Brain microvascular endothelial cell (primary cell): Measurements from ENCODE around the gene MCC.

Source experiments
- DNase-seq: peaks from one replicate; pipeline ENCODE4 v3.0.0-alpha.2; 2020
- H3K27ac ChIP-seq: fragments of 250-450 bp; sonication (Bioruptor Pico); 2 replicates; pipeline ENCODE4 v1.5.1; 2020; ENCODE audit warnings: mild to moderate bottlenecking, moderate library complexity
- H3K27me3 ChIP-seq: fragments of 250-450 bp; sonication (Bioruptor Pico); replicated peaks from 2 replicates; pipeline ENCODE4 v1.5.1; 2020; ENCODE audit warnings: mild to moderate bottlenecking
- H3K36me3 ChIP-seq: fragments of 250-450 bp; sonication (Bioruptor Pico); replicated peaks from 2 replicates; pipeline ENCODE4 v1.5.1; 2020; ENCODE audit warnings: mild to moderate bottlenecking
- H3K4me3 ChIP-seq: 2 replicates; pipeline ENCODE4 v1.5.1; 2011; ENCODE audit warnings: low read depth, mild to moderate bottlenecking, control low read depth, low read length, moderate library complexity
- CTCF ChIP-seq: IDR thresholded peaks from 2 replicates; pipeline ENCODE4 v1.5.1; 2011; ENCODE audit warnings: low read depth, mild to moderate bottlenecking, moderate library complexity, low read length, control low read depth, inconsistent platforms; ENCODE audit errors: missing control alignments
- in situ Hi-C: cut with HindIII; loops from 2 replicates; pipeline ENCODE4 v1.10.0; 2017; ENCODE audit warnings: low sequenced_read_pairs, low pct_ligation_motif_present

Gene MCC

GRCh38 chr5:113450462-113450861, 37.8 kb downstream of the MCC start:
- H3K36me3 ChIP-seq = no peaks in the 10 kb centered on the region
- no peak overlapping the region for H3K4me3 ChIP-seq
- no peaks in the 10 kb centered on the region for H3K27me3 ChIP-seq
- in situ Hi-C loops = no loop called here
- no peak overlapping the region for H3K27ac ChIP-seq
- DNase-seq = peak; percentile 2
- no peak for TF ChIP-seq CTCF

GRCh38 chr5:113448252-113448651, 40.0 kb downstream of the MCC start:
- no peak for TF ChIP-seq CTCF
- no peak for DNase-seq
- H3K27ac ChIP-seq = no peak overlapping the region
- no peak overlapping the region for H3K4me3 ChIP-seq
- no peaks in the 10 kb centered on the region for H3K27me3 ChIP-seq
- in situ Hi-C loops = no loop called here
- H3K36me3 ChIP-seq = no peaks in the 10 kb centered on the region

DNA sequence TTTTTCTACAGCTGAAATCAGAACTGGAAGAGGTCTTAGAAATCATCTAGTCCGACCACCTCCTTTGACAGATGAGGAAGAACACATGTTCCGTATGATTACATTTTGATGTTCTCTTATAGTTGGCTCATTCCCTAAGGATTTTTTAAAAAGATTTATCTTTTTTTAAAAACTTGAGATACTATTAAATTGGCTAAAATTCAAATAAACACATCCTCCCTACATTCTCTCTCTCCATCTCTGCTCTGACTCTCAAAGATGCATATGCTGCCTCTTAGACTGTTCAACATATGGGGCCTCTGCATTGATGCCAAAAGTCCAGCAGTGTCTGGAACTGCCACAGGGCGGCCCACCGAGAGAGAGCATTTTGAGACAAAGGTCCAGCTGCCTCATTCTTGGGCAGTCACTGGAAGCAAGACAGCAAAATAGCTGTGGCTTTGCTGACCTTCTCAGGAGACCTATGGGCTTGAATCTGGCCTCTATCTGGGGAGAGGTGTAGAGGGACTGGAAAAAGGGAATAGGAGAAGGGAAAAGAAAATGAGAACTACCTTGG, 40.7 kb downstream of the MCC start:
- in situ Hi-C loops = no loop called here
- no peaks in the 10 kb centered on the region for H3K27me3 ChIP-seq

GRCh38 chr5:113446358-113446927, 41.8 kb downstream of the MCC start:
- no peak for DNase-seq
- TF ChIP-seq CTCF = no peak
- Histone ChIP-seq H3K27me3 (no peaks in the 10 kb centered on the region), H3K4me3 (no peak overlapping the region), H3K27ac (no peak overlapping the region), H3K36me3 (no peaks in the 10 kb centered on the region)
- in situ Hi-C loops = no loop called here

More for the DNA sequence above, 40.7 kb downstream of the MCC start:
- H3K36me3 ChIP-seq = no peaks in the 10 kb centered on the region
- no peak for DNase-seq
- TF ChIP-seq CTCF = peak; percentile 68
- no peak overlapping the region for H3K27ac ChIP-seq
- H3K4me3 ChIP-seq = no peak overlapping the region

- in situ Hi-C loops = no loop called here
- no peak for TF ChIP-seq CTCF
- Histone ChIP-seq H3K27me3 (no peaks in the 10 kb centered on the region), H3K27ac (no peak overlapping the region), H3K4me3 (no peak overlapping the region), H3K36me3 (no peaks in the 10 kb centered on the region)
- DNase-seq = no peak
Measured at GRCh38 chr5:113437111-113437510, 51.1 kb downstream of the MCC start.

DNA sequence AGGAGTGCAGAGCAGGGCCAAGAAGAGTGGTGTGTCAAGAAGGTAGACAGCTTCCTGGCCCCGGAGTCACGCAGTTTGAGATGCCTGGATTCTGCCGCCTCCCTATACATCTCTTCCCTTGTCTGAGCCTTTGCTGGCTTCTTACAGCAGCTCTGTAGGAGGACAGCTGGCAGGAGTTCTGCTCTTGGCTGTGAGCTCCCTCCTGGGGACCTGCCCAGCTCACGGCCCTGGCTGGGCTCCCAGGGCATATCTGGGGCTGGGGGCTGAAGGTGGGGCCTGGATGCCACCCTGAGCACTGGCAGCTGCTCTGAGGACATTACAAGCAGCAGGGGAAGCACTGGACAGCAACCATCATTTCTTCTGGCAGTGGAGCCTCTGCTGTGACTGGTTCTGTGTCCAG, 52.7 kb downstream of the MCC start:
- no peak for DNase-seq
- TF ChIP-seq CTCF = no peak
- no peak overlapping the region for H3K4me3 ChIP-seq
- in situ Hi-C loops = no loop called here
- H3K27ac ChIP-seq = no peak overlapping the region
- H3K27me3 ChIP-seq = no peaks in the 10 kb centered on the region
- H3K36me3 ChIP-seq = no peaks in the 10 kb centered on the region
